Loucy (cell line): ENCODE data around the gene SCN4A.

Experiments used
- H2AFZ ChIP-seq: fragments of 200-600 bp; sonication (generic); 2 replicates; pipeline ENCODE4 v1.6.0; 2016; ENCODE audit warnings: antibody characterized with exemption, mild to moderate bottlenecking, low read length, moderate library complexity
- H3F3A ChIP-seq: fragments of 200-600 bp; 2 replicates; pipeline ENCODE4 v1.6.0; 2016; ENCODE audit warnings: antibody characterized with exemption, low read depth, mild to moderate bottlenecking
- H3K27me3 ChIP-seq: fragments of 200-600 bp; sonication (generic); 2 replicates; pipeline ENCODE4 v1.6.1; 2014; ENCODE audit warnings: low read length, mild to moderate bottlenecking; ENCODE audit not compliant: insufficient read depth, poor library complexity, severe bottlenecking
- H3K36me3 ChIP-seq: fragments of 200-600 bp; sonication (generic); 2 replicates; pipeline ENCODE4 v1.6.1; 2016; ENCODE audit warnings: low read length; ENCODE audit not compliant: insufficient read depth
- H3K4me1 ChIP-seq: fragments of 200-600 bp; sonication (generic); 2 replicates; pipeline ENCODE4 v1.5.1; 2014; ENCODE audit warnings: low read length, mild to moderate bottlenecking; ENCODE audit not compliant: insufficient read depth, poor library complexity, severe bottlenecking
- H3K4me2 ChIP-seq: fragments of 200-600 bp; sonication (generic); 2 replicates; pipeline ENCODE4 v1.6.0; 2014; ENCODE audit warnings: antibody characterized with exemption, low read length, low read depth, mild to moderate bottlenecking; ENCODE audit not compliant: poor library complexity, severe bottlenecking
- H3K4me3 ChIP-seq: fragments of 200-600 bp; sonication (generic); 2 replicates; pipeline ENCODE4 v1.5.1; 2014; ENCODE audit warnings: low read length, mild to moderate bottlenecking, mixed read lengths; ENCODE audit not compliant: poor library complexity, severe bottlenecking
- H3K79me2 ChIP-seq: fragments of 200-600 bp; sonication (generic); 2 replicates; pipeline ENCODE4 v1.6.1; 2014; ENCODE audit warnings: low read length; ENCODE audit not compliant: insufficient read depth
- H3K9ac ChIP-seq: fragments of 200-600 bp; sonication (generic); 2 replicates; pipeline ENCODE4 v1.6.0; 2014; ENCODE audit warnings: mild to moderate bottlenecking, low read depth, low read length, moderate library complexity; ENCODE audit not compliant: poor library complexity, severe bottlenecking
- H3K9me2 ChIP-seq: fragments of 200-600 bp; sonication (generic); replicated peaks from 2 replicates; pipeline ENCODE4 v1.6.1; 2016; ENCODE audit warnings: low read depth, low read length, mixed read lengths
- H3K9me3 ChIP-seq: fragments of 200-600 bp; sonication (generic); 2 replicates; pipeline ENCODE4 v1.6.1; 2014; ENCODE audit warnings: mild to moderate bottlenecking, antibody characterized with exemption, low read length, low read depth; ENCODE audit not compliant: insufficient read depth
- H4K20me1 ChIP-seq: fragments of 200-600 bp; sonication (generic); 2 replicates; pipeline ENCODE4 v1.6.0; 2014; ENCODE audit warnings: antibody characterized with exemption, low read length, mild to moderate bottlenecking; ENCODE audit not compliant: insufficient read depth, poor library complexity, severe bottlenecking
- CTCF ChIP-seq: fragments of 200-600 bp; sonication (generic); conservative IDR thresholded peaks from 2 replicates; pipeline ENCODE4 v1.5.1; 2014; ENCODE audit warnings: mild to moderate bottlenecking, antibody characterized with exemption, low read length
- EZH2phosphoT487 ChIP-seq: fragments of 200-600 bp; IDR thresholded peaks from 2 replicates; pipeline ENCODE4 v1.6.1; 2018; ENCODE audit warnings: antibody characterized with exemption, mild to moderate bottlenecking, moderate library complexity, borderline replicate concordance

SCN4A gene

DNA sequence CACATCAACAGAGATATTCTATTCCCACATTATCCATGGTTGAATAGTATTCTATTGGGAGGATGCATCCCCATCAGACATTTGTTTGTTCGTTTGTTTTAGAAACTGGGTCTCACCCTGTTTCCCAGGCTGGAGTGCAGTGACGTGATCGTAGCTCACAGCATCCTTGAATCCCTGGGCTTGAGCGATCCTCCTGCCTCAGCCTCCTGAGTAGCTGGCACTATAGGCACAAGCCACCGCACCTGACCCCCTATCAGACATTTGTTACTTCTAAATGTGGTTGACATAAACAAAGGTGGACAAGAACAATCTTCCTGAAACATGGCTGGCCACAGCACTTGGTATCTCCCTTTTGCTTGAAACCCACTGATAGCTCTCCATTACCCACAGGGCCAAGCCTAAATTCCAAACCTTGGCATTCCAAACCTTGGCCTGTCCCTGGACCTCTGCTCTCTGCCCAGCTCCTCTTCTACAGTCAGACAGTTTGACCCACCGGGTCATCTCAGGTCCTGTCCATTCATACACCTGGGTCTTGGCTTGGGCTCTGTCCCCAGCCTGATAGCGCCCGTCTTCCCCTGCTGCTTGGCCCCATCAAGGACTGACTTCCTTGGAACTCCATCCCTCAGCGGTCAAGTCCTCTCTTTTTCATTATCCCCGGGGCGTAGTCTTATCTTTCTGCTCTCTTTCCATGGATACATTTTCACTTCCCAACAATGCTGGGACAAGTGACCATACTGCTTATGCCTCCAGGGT, 23.9 kb upstream of the SCN4A start:
- H3K4me3 ChIP-seq: no peak overlapping the region
- TF ChIP-seq CTCF (no peak), EZH2phosphoT487 (no peak)
- H3K9ac ChIP-seq: no peak overlapping the region
- no peaks in the 10 kb centered on the region for H3K9me2 ChIP-seq
- H3K79me2 ChIP-seq: no peaks in the 10 kb centered on the region
- H3K27me3 ChIP-seq: no peaks in the 10 kb centered on the region
- no peaks in the 10 kb centered on the region for H3K9me3 ChIP-seq
- no peaks in the 10 kb centered on the region for H3F3A ChIP-seq
- no peaks in the 10 kb centered on the region for H4K20me1 ChIP-seq
- H3K4me2 ChIP-seq: no peak overlapping the region
- H3K4me1 ChIP-seq: peaks cover 13% of the 10 kb centered on the region
- no peak overlapping the region for H2AFZ ChIP-seq
- no peaks in the 10 kb centered on the region for H3K36me3 ChIP-seq

- H3K9me2 ChIP-seq: no peaks in the 10 kb centered on the region
- TF ChIP-seq CTCF: no peak
Measured at GRCh38 chr17:63995626-63996025, 22.9 kb upstream of the SCN4A start.

GRCh38 chr17:63993368-63993985, 20.8 kb upstream of the SCN4A start:
- Histone ChIP-seq H3K9ac (no peak overlapping the region), H3K4me3 (no peak overlapping the region), H3K4me1 (peaks cover 22% of the 10 kb centered on the region), H3K79me2 (no peaks in the 10 kb centered on the region), H3K9me2 (no peaks in the 10 kb centered on the region), H2AFZ (no peak overlapping the region), H3K36me3 (no peaks in the 10 kb centered on the region), H3K4me2 (no peak overlapping the region), H3K27me3 (no peaks in the 10 kb centered on the region), H3F3A (no peaks in the 10 kb centered on the region), H3K9me3 (no peaks in the 10 kb centered on the region), H4K20me1 (no peaks in the 10 kb centered on the region)
- TF ChIP-seq EZH2phosphoT487: no peak

More at GRCh38 chr17:63995626-63996025, 22.9 kb upstream of the SCN4A start:
- Histone ChIP-seq H3K27me3 (no peaks in the 10 kb centered on the region), H2AFZ (no peak overlapping the region), H3K9me3 (no peaks in the 10 kb centered on the region), H3F3A (no peaks in the 10 kb centered on the region), H3K4me1 (peaks cover 15% of the 10 kb centered on the region), H3K36me3 (no peaks in the 10 kb centered on the region), H3K4me2 (no peak overlapping the region), H3K4me3 (no peak overlapping the region), H3K9ac (no peak overlapping the region), H4K20me1 (no peaks in the 10 kb centered on the region), H3K79me2 (no peaks in the 10 kb centered on the region)
